ENCODE data around the gene TSPAN12.
"Not testable (repeated sequence)": the region's sequence is repeated elsewhere in the genome, so short reads cannot be mapped to it uniquely, and the experiment has no call there.

Gene TSPAN12

GRCh38 chr7:120793213-120793936, 64.6 kb downstream of the TSPAN12 start:
- Histone ChIP-seq H3K27me3 (replicated peaks; ENCODE audit: control insufficient read depth, insufficient read depth, low read length, poor library complexity, severe bottlenecking) (no peaks in the 10 kb centered on the region), H3K4me1 (ENCODE audit: control insufficient read depth, insufficient read depth, low read length, poor library complexity, severe bottlenecking) (no peaks in the 10 kb centered on the region), H3K9me3 (ENCODE audit: control insufficient read depth, low read length) (no peaks in the 10 kb centered on the region), H3K36me3 (ENCODE audit: control insufficient read depth, insufficient read depth, low read length) (no peaks in the 10 kb centered on the region), H3K4me3 (ENCODE audit: insufficient read depth, low read depth, low read length, poor library complexity, severe bottlenecking) (no peak overlapping the region), H3K27ac (ENCODE audit: insufficient read depth, low read length, poor library complexity, severe bottlenecking) (no peak overlapping the region)
- DNase-seq: no peak

GRCh38 chr7:120792861-120793130, 65.1 kb downstream of the TSPAN12 start:
- H3K27ac ChIP-seq (ENCODE audit: insufficient read depth, low read length, poor library complexity, severe bottlenecking): no peak overlapping the region
- H3K4me3 ChIP-seq (ENCODE audit: insufficient read depth, low read depth, low read length, poor library complexity, severe bottlenecking): no peak overlapping the region
- no peaks in the 10 kb centered on the region for H3K36me3 ChIP-seq (ENCODE audit: control insufficient read depth, insufficient read depth, low read length)
- no peaks in the 10 kb centered on the region for H3K4me1 ChIP-seq (ENCODE audit: control insufficient read depth, insufficient read depth, low read length, poor library complexity, severe bottlenecking)
- DNase-seq: no peak
- no peaks in the 10 kb centered on the region for H3K9me3 ChIP-seq (ENCODE audit: control insufficient read depth, low read length)
- no peaks in the 10 kb centered on the region for H3K27me3 ChIP-seq (replicated peaks; ENCODE audit: control insufficient read depth, insufficient read depth, low read length, poor library complexity, severe bottlenecking)

- Histone ChIP-seq H3K27ac (ENCODE audit: insufficient read depth, low read length, poor library complexity, severe bottlenecking) (no peak overlapping the region), H3K4me3 (ENCODE audit: insufficient read depth, low read depth, low read length, poor library complexity, severe bottlenecking) (no peak overlapping the region), H3K27me3 (replicated peaks; ENCODE audit: control insufficient read depth, insufficient read depth, low read length, poor library complexity, severe bottlenecking) (no peaks in the 10 kb centered on the region), H3K4me1 (ENCODE audit: control insufficient read depth, insufficient read depth, low read length, poor library complexity, severe bottlenecking) (no peaks in the 10 kb centered on the region), H3K9me3 (ENCODE audit: control insufficient read depth, low read length) (no peaks in the 10 kb centered on the region), H3K36me3 (ENCODE audit: control insufficient read depth, insufficient read depth, low read length) (no peaks in the 10 kb centered on the region)
- DNase-seq: peak; percentile 1 to 25 (median 6)
These were observed 65.7 kb downstream of the TSPAN12 start for GRCh38 chr7:120792091-120792860.

GRCh38 chr7:120785095-120785494, 72.8 kb downstream of the TSPAN12 start:
- H3K9me3 ChIP-seq (ENCODE audit: control insufficient read depth, low read length): no peaks in the 10 kb centered on the region
- H3K27me3 ChIP-seq (replicated peaks; ENCODE audit: control insufficient read depth, insufficient read depth, low read length, poor library complexity, severe bottlenecking): peaks cover 6% of the 10 kb centered on the region

GRCh38 chr7:120783721-120784120, 74.2 kb downstream of the TSPAN12 start:
- peaks cover 6% of the 10 kb centered on the region for H3K27me3 ChIP-seq (replicated peaks; ENCODE audit: control insufficient read depth, insufficient read depth, low read length, poor library complexity, severe bottlenecking)
- H3K9me3 ChIP-seq (ENCODE audit: control insufficient read depth, low read length): no peaks in the 10 kb centered on the region
- H3K36me3 ChIP-seq (ENCODE audit: control insufficient read depth, insufficient read depth, low read length): no peaks in the 10 kb centered on the region
- H3K27ac ChIP-seq (ENCODE audit: insufficient read depth, low read length, poor library complexity, severe bottlenecking): no peak overlapping the region
- no peak overlapping the region for H3K4me3 ChIP-seq (ENCODE audit: insufficient read depth, low read depth, low read length, poor library complexity, severe bottlenecking)
- DNase-seq: no peak
- H3K4me1 ChIP-seq (ENCODE audit: control insufficient read depth, insufficient read depth, low read length, poor library complexity, severe bottlenecking): no peaks in the 10 kb centered on the region

More at GRCh38 chr7:120785095-120785494, 72.8 kb downstream of the TSPAN12 start:
- no peak overlapping the region for H3K4me3 ChIP-seq (ENCODE audit: insufficient read depth, low read depth, low read length, poor library complexity, severe bottlenecking)
- no peak for DNase-seq
- no peaks in the 10 kb centered on the region for H3K36me3 ChIP-seq (ENCODE audit: control insufficient read depth, insufficient read depth, low read length)
- no peaks in the 10 kb centered on the region for H3K4me1 ChIP-seq (ENCODE audit: control insufficient read depth, insufficient read depth, low read length, poor library complexity, severe bottlenecking)
- no peak overlapping the region for H3K27ac ChIP-seq (ENCODE audit: insufficient read depth, low read length, poor library complexity, severe bottlenecking)

GRCh38 chr7:120783273-120783672, 74.7 kb downstream of the TSPAN12 start:
- Histone ChIP-seq H3K27me3 (replicated peaks; ENCODE audit: control insufficient read depth, insufficient read depth, low read length, poor library complexity, severe bottlenecking) (peaks cover 6% of the 10 kb centered on the region), H3K27ac (ENCODE audit: insufficient read depth, low read length, poor library complexity, severe bottlenecking) (no peak overlapping the region), H3K36me3 (ENCODE audit: control insufficient read depth, insufficient read depth, low read length) (no peaks in the 10 kb centered on the region), H3K4me1 (ENCODE audit: control insufficient read depth, insufficient read depth, low read length, poor library complexity, severe bottlenecking) (no peaks in the 10 kb centered on the region), H3K4me3 (ENCODE audit: insufficient read depth, low read depth, low read length, poor library complexity, severe bottlenecking) (no peak overlapping the region), H3K9me3 (ENCODE audit: control insufficient read depth, low read length) (no peaks in the 10 kb centered on the region)
- DNase-seq: no peak

GRCh38 chr7:120781924-120782323, 76.0 kb downstream of the TSPAN12 start:
- not testable (repeated sequence) for H3K9me3 ChIP-seq (ENCODE audit: control insufficient read depth, low read length); H3K27me3 ChIP-seq (replicated peaks; ENCODE audit: control insufficient read depth, insufficient read depth, low read length, poor library complexity, severe bottlenecking); H3K4me1 ChIP-seq (ENCODE audit: control insufficient read depth, insufficient read depth, low read length, poor library complexity, severe bottlenecking); H3K36me3 ChIP-seq (ENCODE audit: control insufficient read depth, insufficient read depth, low read length); H3K27ac ChIP-seq (ENCODE audit: insufficient read depth, low read length, poor library complexity, severe bottlenecking); DNase-seq; H3K4me3 ChIP-seq (ENCODE audit: insufficient read depth, low read depth, low read length, poor library complexity, severe bottlenecking)

GRCh38 chr7:120780938-120781337, 77.0 kb downstream of the TSPAN12 start:
- no peaks in the 10 kb centered on the region for H3K9me3 ChIP-seq (ENCODE audit: control insufficient read depth, low read length)
- DNase-seq: no peak
- no peak overlapping the region for H3K27ac ChIP-seq (ENCODE audit: insufficient read depth, low read length, poor library complexity, severe bottlenecking)
- no peaks in the 10 kb centered on the region for H3K36me3 ChIP-seq (ENCODE audit: control insufficient read depth, insufficient read depth, low read length)
- no peak overlapping the region for H3K4me3 ChIP-seq (ENCODE audit: insufficient read depth, low read depth, low read length, poor library complexity, severe bottlenecking)
- H3K4me1 ChIP-seq (ENCODE audit: control insufficient read depth, insufficient read depth, low read length, poor library complexity, severe bottlenecking): no peaks in the 10 kb centered on the region
- H3K27me3 ChIP-seq (replicated peaks; ENCODE audit: control insufficient read depth, insufficient read depth, low read length, poor library complexity, severe bottlenecking): peaks cover 6% of the 10 kb centered on the region

GRCh38 chr7:120780451-120780850, 77.5 kb downstream of the TSPAN12 start:
- not testable (repeated sequence) for H3K4me1 ChIP-seq (ENCODE audit: control insufficient read depth, insufficient read depth, low read length, poor library complexity, severe bottlenecking); H3K27me3 ChIP-seq (replicated peaks; ENCODE audit: control insufficient read depth, insufficient read depth, low read length, poor library complexity, severe bottlenecking); H3K27ac ChIP-seq (ENCODE audit: insufficient read depth, low read length, poor library complexity, severe bottlenecking); H3K36me3 ChIP-seq (ENCODE audit: control insufficient read depth, insufficient read depth, low read length); DNase-seq; H3K9me3 ChIP-seq (ENCODE audit: control insufficient read depth, low read length); H3K4me3 ChIP-seq (ENCODE audit: insufficient read depth, low read depth, low read length, poor library complexity, severe bottlenecking)

- not testable (repeated sequence) for DNase-seq; H3K4me1 ChIP-seq (ENCODE audit: control insufficient read depth, insufficient read depth, low read length, poor library complexity, severe bottlenecking); H3K27ac ChIP-seq (ENCODE audit: insufficient read depth, low read length, poor library complexity, severe bottlenecking); H3K36me3 ChIP-seq (ENCODE audit: control insufficient read depth, insufficient read depth, low read length); H3K27me3 ChIP-seq (replicated peaks; ENCODE audit: control insufficient read depth, insufficient read depth, low read length, poor library complexity, severe bottlenecking); H3K9me3 ChIP-seq (ENCODE audit: control insufficient read depth, low read length); H3K4me3 ChIP-seq (ENCODE audit: insufficient read depth, low read depth, low read length, poor library complexity, severe bottlenecking)
These were observed 78.9 kb downstream of the TSPAN12 start for GRCh38 chr7:120779078-120779477.
